Neutrophil (primary cell): ENCODE results near the gene CLDN34.

Source experiments
- H3K27ac ChIP-seq: fragments of 200-600 bp; sonication (generic); 2 replicates; pipeline ENCODE4 v1.5.1; 2016; ENCODE audit warnings: mild to moderate bottlenecking, moderate library complexity
- H3K27me3 ChIP-seq: fragments of 200-600 bp; sonication (generic); 2 replicates; pipeline ENCODE4 v1.6.0; 2016; ENCODE audit warnings: mild to moderate bottlenecking
- H3K36me3 ChIP-seq: fragments of 200-600 bp; sonication (generic); 2 replicates; pipeline ENCODE4 v1.5.1; 2017
- H3K4me1 ChIP-seq, 2 experiments: fragments of 200-600 bp in 1 of 2; sonication (generic) in 1 of 2; 1 replicate in 1 of 2; 2 replicates in 1 of 2; pipeline versions ENCODE4 v1.5.1 to v1.6.1; 2013 to 2016; ENCODE audit warnings: low read depth in 1 of 2, low read length in 1 of 2, mild to moderate bottlenecking in 1 of 2, moderate library complexity in 1 of 2; ENCODE audit not compliant: control insufficient read depth in 1 of 2, insufficient read depth in 1 of 2
- H3K4me3 ChIP-seq, 2 experiments: fragments of 200-600 bp in 1 of 2; sonication (generic) in 1 of 2; 1 replicate in 1 of 2; 2 replicates in 1 of 2; pipeline ENCODE4 v1.5.1; 2013 to 2016; ENCODE audit warnings: low read depth in 1 of 2, low read length in 1 of 2, mild to moderate bottlenecking in 1 of 2, moderate library complexity in 1 of 2
- H3K9me3 ChIP-seq: fragments of 200-600 bp; sonication (generic); 2 replicates; pipeline ENCODE4 v1.5.1; 2016
- CTCF ChIP-seq: fragments of 200-600 bp; sonication (generic); IDR thresholded peaks from 2 replicates; pipeline ENCODE4 v1.5.1; 2016; ENCODE audit warnings: antibody characterized with exemption

Gene CLDN34

GRCh38 chrX:9926002-9926401, 41.2 kb upstream of the CLDN34 start:
- H3K27ac ChIP-seq, result no peak overlapping the region
- no peak overlapping the region for H3K4me3 ChIP-seq

GRCh38 chrX:9927698-9928482, 39.3 kb upstream of the CLDN34 start:
- Histone ChIP-seq H3K27me3 (no peaks in the 10 kb centered on the region), H3K4me1 (no peaks in the 10 kb centered on the region), H3K4me3 (no peak overlapping the region), H3K36me3 (no peaks in the 10 kb centered on the region), H3K27ac (no peak overlapping the region), H3K9me3 (no peaks in the 10 kb centered on the region)
- TF ChIP-seq CTCF, result no peak

More at GRCh38 chrX:9926002-9926401, 41.2 kb upstream of the CLDN34 start:
- no peak for TF ChIP-seq CTCF
- no peaks in the 10 kb centered on the region for H3K9me3 ChIP-seq
- H3K4me1 ChIP-seq, result no peaks in the 10 kb centered on the region
- H3K27me3 ChIP-seq, result no peaks in the 10 kb centered on the region
- no peaks in the 10 kb centered on the region for H3K36me3 ChIP-seq

- TF ChIP-seq CTCF, result no peak
- Histone ChIP-seq H3K27ac (no peak overlapping the region), H3K4me3 (no peak overlapping the region), H3K4me1 (no peaks in the 10 kb centered on the region), H3K27me3 (peaks cover under 1% of the 10 kb centered on the region), H3K36me3 (no peaks in the 10 kb centered on the region), H3K9me3 (no peaks in the 10 kb centered on the region)
Observed at GRCh38 chrX:9935436-9935835, 31.7 kb upstream of the CLDN34 start.

- no peak for TF ChIP-seq CTCF
- Histone ChIP-seq H3K27ac (no peak overlapping the region), H3K9me3 (no peaks in the 10 kb centered on the region), H3K27me3 (peaks cover 11% of the 10 kb centered on the region), H3K4me1 (no peaks in the 10 kb centered on the region), H3K36me3 (no peaks in the 10 kb centered on the region), H3K4me3 (no peak overlapping the region)
Observed at GRCh38 chrX:9937761-9938160, 29.4 kb upstream of the CLDN34 start.

GRCh38 chrX:9938516-9938915, 28.6 kb upstream of the CLDN34 start:
- H3K9me3 ChIP-seq, result no peaks in the 10 kb centered on the region
- H3K27ac ChIP-seq, result no peak overlapping the region
- H3K4me3 ChIP-seq, result no peak overlapping the region
- H3K4me1 ChIP-seq, result no peaks in the 10 kb centered on the region
- H3K36me3 ChIP-seq, result no peaks in the 10 kb centered on the region
- TF ChIP-seq CTCF, result no peak
- H3K27me3 ChIP-seq, result peaks cover 11% of the 10 kb centered on the region
